Measurements from ENCODE around the gene BLM.
A peak's percentile ranks its signal among the peaks of the same experiment; 100 is the strongest.

The BLM gene

GRCh38 chr15:90794538-90794937 lies 77.4 kb downstream of the BLM start:
- FAIRE-seq = peak; percentile 83

- no peak for FAIRE-seq
Measured at GRCh38 chr15:90799639-90800170, 82.6 kb downstream of the BLM start.

GRCh38 chr15:90801803-90802202 lies 84.7 kb downstream of the BLM start:
- no peak for FAIRE-seq

GRCh38 chr15:90807074-90807785 lies 90.1 kb downstream of the BLM start:
- FAIRE-seq = no peak

GRCh38 chr15:90807786-90808086 lies 90.6 kb downstream of the BLM start:
- FAIRE-seq = no peak

- FAIRE-seq = no peak
Measured at GRCh38 chr15:90808517-90809235, 91.5 kb downstream of the BLM start.

- no peak for FAIRE-seq
Measured at GRCh38 chr15:90809536-90809935, 92.4 kb downstream of the BLM start.

- FAIRE-seq = no peak
Measured at GRCh38 chr15:90810354-90810753, 93.2 kb downstream of the BLM start.

GRCh38 chr15:90812171-90812957 lies 95.2 kb downstream of the BLM start:
- no peak for FAIRE-seq

GRCh38 chr15:90812958-90813265 lies 95.8 kb downstream of the BLM start:
- FAIRE-seq = no peak

- no peak for FAIRE-seq
Measured at GRCh38 chr15:90813796-90814190, 96.6 kb downstream of the BLM start.

- no peak for FAIRE-seq
Measured at GRCh38 chr15:90814191-90814821, 97.2 kb downstream of the BLM start.

- FAIRE-seq = no peak
Measured at GRCh38 chr15:90816401-90817116, 99.4 kb downstream of the BLM start.

GRCh38 chr15:90817117-90818057 lies 100.2 kb downstream of the BLM start:
- no peak for FAIRE-seq

GRCh38 chr15:90818251-90819210 lies 101.4 kb downstream of the BLM start:
- no peak for FAIRE-seq

GRCh38 chr15:90819390-90819789 lies 102.2 kb downstream of the BLM start:
- no peak for FAIRE-seq

GRCh38 chr15:90819850-90820249 lies 102.7 kb downstream of the BLM start:
- FAIRE-seq = no peak

- no peak for FAIRE-seq
Measured at GRCh38 chr15:90820481-90820880, 103.3 kb downstream of the BLM start.

- FAIRE-seq = no peak
Measured at GRCh38 chr15:90822204-90822955, 105.2 kb downstream of the BLM start.
